ENCODE results near the gene CBLL2. TPM values are rescaled to one million over a fixed set of nuclear protein-coding genes. Genes with fewer than 3 reads are reported as not detected.

The CBLL2 gene
- total and polyA plus RNA-seq, 2 donors (not counting 3 experiments of a cell fraction or from before 2014, with no cell fraction given): not detected

DNA sequence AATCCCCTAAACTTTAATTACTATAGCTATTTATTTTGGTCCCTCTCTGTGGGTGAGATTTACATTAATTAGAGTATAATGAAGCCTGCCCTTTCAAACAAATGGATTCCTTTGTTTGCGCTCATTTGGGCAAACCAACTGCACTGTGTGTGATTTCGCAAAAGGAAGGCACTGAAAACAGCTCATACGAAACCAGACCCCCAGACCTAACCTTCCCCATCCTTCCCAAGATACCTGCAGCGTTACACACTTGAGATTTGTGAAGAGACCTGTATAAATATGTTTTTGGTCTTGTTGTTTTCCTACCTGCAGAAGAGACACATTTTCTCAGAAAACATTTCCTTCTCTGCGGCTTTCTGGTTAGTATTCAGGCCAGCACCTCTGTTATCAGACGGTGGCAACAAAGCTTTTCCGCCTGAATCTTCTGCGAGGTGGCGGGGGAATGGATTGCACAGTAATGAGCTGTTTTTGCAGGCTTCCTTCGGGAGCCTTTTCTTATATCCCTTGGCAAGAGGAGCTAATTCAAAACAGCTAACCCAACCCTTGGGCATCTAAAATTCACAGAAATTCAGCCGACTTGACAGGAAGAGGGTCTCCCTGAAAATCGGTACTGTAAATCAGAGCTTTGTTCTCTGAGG, 47.6 kb downstream of the CBLL2 start:
- no peak for DNase-seq (ENCODE audit: low read depth, low spot score)

More for the DNA sequence above, 47.6 kb downstream of the CBLL2 start:
- no peak overlapping the region for H3K27ac ChIP-seq (ENCODE audit: insufficient read depth, low read depth, low read length)
- no peaks in the 10 kb centered on the region for H3K79me2 ChIP-seq (ENCODE audit: control insufficient read depth, insufficient read depth, low read length)
- H3K9me3 ChIP-seq (replicated peaks; ENCODE audit: control insufficient read depth, insufficient read depth, low read length): no peaks in the 10 kb centered on the region
- no peak overlapping the region for H3K4me2 ChIP-seq (ENCODE audit: insufficient read depth, low read length)
- FAIRE-seq: no peak
- no peaks in the 10 kb centered on the region for H4K20me1 ChIP-seq (replicated peaks; ENCODE audit: control insufficient read depth, extremely low read depth, insufficient read depth, low read length)
- POLR2A ChIA-PET: no interaction called here
- H3K4me1 ChIP-seq (ENCODE audit: control insufficient read depth, extremely low read depth, insufficient read depth, low read length): peaks cover 19% of the 10 kb centered on the region
- TF ChIP-seq JUN (IDR thresholded peaks at IDR 0.05; ENCODE audit: borderline replicate concordance, insufficient read depth, insufficient read length, low read depth): no peak
- no peak for TF ChIP-seq POLR2AphosphoS5 (IDR thresholded peaks at IDR 0.05; ENCODE audit: insufficient read depth, low read depth, low read length)
- TF ChIP-seq, protein P1, sequence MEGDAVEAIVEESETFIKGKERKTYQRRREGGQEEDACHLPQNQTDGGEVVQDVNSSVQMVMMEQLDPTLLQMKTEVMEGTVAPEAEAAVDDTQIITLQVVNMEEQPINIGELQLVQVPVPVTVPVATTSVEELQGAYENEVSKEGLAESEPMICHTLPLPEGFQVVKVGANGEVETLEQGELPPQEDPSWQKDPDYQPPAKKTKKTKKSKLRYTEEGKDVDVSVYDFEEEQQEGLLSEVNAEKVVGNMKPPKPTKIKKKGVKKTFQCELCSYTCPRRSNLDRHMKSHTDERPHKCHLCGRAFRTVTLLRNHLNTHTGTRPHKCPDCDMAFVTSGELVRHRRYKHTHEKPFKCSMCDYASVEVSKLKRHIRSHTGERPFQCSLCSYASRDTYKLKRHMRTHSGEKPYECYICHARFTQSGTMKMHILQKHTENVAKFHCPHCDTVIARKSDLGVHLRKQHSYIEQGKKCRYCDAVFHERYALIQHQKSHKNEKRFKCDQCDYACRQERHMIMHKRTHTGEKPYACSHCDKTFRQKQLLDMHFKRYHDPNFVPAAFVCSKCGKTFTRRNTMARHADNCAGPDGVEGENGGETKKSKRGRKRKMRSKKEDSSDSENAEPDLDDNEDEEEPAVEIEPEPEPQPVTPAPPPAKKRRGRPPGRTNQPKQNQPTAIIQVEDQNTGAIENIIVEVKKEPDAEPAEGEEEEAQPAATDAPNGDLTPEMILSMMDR (IDR thresholded peaks at IDR 0.05; ENCODE audit: extremely low read depth in 1 of 2, insufficient read depth in 1 of 2, low read depth in 1 of 2, low read length in 2 of 2): no peak
- TF ChIP-seq POLR2A (IDR thresholded peaks at IDR 0.05; ENCODE audit: low read depth, low read length): no peak
- TF ChIP-seq EZH2 (IDR thresholded peaks at IDR 0.05; ENCODE audit: borderline replicate concordance, low read depth, low read length, severe bottlenecking): no peak
- TF ChIP-seq GATA2 (IDR thresholded peaks at IDR 0.05; ENCODE audit: insufficient read depth, insufficient read length, low read depth, low read length): no peak
- TF ChIP-seq MYC (IDR thresholded peaks at IDR 0.05; ENCODE audit: low read depth, low read length): no peak
- H3K9me1 ChIP-seq (replicated peaks; ENCODE audit: control insufficient read depth, extremely low read depth, insufficient read depth, low read length): no peaks in the 10 kb centered on the region
- no peak overlapping the region for H2AFZ ChIP-seq (ENCODE audit: low read depth, low read length)
- BruUV-seq (replicated peaks): no TSS peak
- CTCF ChIA-PET: no interaction called here
- no peak overlapping the region for H3K9ac ChIP-seq (replicated peaks; ENCODE audit: extremely low read depth, insufficient read depth, low read length)
- no peak overlapping the region for H3K4me3 ChIP-seq (replicated peaks in 1 of 3; ENCODE audit: insufficient read depth in 1 of 3, low read depth in 1 of 3, low read length in 3 of 3)
- intact Hi-C loops (cut with micrococcal nuclease): loop anchor here (5.0 kb wide), 1 partner anchor 183 kb away; no protein-coding TSS in a partner anchor
- H3K36me3 ChIP-seq (ENCODE audit: control insufficient read depth in 2 of 2, extremely low read depth in 1 of 2, insufficient read depth in 2 of 2, low read length in 2 of 2): no peaks in the 10 kb centered on the region
- dilution Hi-C loops (cut with MboI; ENCODE audit: extremely low pct_ligation_motif_present, low sequenced_read_pairs): no loop called here
- H3K27me3 ChIP-seq (ENCODE audit: control insufficient read depth in 2 of 2, insufficient read depth in 2 of 2, low read length in 2 of 2): no peaks in the 10 kb centered on the region

All from endothelial cell of umbilical vein (primary cell).